HG03039 (cell line): ENCODE results near the gene POU3F2.
A peak's percentile ranks its signal among the peaks of the same experiment; 100 is the strongest.

Experiments
- ATAC-seq: cut with Tn5 transposase; IDR thresholded peaks from one replicate; pipeline ENCODE4 v1.9.1; 2021; ENCODE audit warnings: mild to moderate bottlenecking, moderate library complexity; ENCODE audit not compliant: unreplicated experiment

Gene POU3F2

GRCh38 chr6:98843271-98844243, 9.2 kb downstream of the POU3F2 start:
- ATAC-seq, result no peak

- no peak for ATAC-seq
Observed at GRCh38 chr6:98844244-98845210, 10.2 kb downstream of the POU3F2 start.

DNA sequence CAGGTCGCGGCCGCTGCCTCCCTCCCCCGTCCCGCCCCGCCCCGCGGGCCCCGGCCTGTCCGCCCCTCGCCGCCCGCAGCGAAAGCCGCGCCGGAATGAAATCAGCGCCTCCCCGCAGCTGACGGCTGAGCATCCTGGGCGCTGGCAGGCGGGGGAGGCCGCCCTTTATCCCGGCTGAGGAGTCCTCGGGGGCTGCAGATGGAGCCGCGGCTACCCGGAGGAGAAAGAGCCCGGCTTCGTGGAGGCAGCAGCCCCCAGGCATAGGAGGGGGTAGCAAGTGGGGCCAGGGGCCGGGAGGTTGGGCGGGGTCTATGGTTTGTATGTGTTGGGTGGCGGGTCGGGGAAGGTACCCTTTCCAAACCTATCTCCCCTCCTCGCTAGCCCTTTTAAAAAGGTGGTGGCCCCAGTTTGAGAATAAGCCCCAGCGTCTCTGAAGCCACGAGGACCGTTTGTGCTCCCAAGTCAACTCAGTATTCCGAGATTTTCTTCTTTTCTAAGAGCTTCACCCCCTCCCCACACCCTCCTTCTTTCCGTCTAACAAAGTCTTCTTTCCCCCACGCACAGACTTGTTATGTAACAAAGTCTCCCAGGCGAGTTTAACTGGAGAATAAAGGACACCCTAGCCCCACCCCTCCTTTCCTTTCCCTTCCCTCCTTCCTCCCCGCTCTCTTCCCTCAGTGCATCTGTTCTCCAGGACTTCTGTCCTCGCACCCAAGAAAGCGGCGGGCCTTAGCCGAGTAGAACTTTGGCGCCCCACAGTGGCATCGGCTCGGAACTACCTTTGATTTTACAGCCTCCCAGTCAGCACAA, 11.0 kb downstream of the POU3F2 start:
- ATAC-seq, result peak; percentile 42

GRCh38 chr6:98846021-98846380, 11.6 kb downstream of the POU3F2 start:
- no peak for ATAC-seq

- ATAC-seq, result no peak
Observed at GRCh38 chr6:98847416-98847778, 13.0 kb downstream of the POU3F2 start.

DNA sequence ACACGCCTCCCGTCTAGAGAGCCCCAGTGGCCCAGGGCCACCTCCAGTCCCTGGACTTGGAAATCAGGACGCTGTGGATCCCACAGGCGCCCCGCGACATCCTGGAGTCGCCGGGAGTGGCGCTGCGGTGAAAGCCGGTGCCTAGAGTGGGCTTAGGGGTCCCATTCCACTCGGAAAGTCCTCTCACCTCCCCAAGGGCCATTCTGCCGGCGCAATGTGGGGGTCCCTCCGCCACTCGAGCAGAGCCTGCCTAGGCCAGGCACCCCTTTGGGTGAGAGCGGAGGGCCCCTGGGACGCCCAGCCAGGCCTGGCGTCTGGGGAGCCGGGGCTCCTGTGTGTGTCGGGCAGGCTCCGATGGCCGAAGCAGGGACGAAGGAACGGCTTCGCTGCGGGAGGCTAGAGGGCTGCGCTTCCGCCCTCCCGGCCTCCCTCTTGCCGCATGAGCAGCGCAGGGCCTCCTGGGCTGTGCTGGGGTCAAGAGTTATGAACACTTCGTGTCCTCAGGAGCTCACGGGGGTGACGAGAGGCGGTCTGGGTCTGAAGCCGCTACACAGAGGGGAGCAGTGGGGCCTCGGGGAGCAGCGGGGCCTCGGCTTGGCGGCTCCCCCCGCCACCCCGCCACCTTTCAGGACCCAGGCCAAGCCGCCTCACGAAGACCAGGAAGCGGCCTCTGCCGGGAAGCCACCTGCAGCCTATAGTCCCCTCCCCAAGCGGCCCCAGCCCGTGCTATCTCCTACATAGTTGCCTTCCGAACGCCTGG, 13.6 kb downstream of the POU3F2 start:
- ATAC-seq, result no peak

DNA sequence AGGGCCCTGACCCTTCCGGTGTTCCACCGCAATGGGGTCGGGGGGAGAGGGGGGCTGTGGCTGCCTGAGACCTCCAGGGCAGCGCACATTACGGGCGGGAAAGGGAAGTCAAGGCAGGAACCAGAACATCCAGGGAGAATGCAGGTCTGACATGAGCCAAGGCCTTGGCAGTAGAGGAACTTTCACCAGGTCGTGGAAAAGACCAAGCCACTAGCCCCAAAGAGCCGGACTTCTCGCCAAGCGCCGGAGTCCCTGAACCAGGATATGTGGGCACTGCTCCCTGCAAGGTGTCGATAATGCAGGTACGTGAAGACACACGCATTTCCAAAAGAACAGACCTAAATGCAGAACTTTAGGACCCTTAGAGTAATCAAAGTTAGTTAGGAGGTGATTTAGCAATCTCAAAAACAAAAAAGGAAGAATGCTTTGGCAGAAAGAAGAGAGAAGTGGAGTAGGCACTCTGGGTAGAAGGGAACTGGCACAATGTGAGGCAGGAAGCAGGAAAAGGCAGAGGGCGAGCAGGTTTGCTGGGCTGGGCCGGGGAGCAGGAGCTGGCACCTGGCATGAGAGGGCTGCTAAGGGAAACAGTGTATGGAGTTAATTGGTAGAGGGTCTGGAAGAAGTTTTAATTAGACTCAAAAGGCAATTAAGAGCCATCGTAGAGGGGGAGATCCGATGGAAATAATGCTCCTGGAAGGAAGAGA, 14.3 kb downstream of the POU3F2 start:
- ATAC-seq, result no peak

- no peak for ATAC-seq
Observed at GRCh38 chr6:98864497-98864896, 30.1 kb downstream of the POU3F2 start.

GRCh38 chr6:98871057-98871456, 36.7 kb downstream of the POU3F2 start:
- ATAC-seq, result no peak

DNA sequence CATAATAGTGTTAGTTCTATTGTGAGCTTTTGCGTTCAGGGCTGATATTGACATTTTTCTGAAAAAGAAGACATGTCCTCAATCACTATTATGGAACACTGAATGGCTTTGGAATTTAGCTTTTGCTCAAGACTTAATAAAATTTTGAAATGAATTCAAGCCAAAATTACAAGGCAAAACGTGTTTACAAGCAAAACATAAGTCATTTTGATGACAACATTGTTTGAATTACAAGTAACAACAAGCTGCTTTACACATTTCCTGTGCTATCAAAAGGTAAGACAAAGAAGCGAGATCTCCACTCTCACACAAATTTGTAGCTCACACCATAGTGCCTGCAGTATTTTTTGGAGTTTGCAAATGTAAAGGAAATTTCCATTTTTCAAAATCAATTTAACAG, 37.4 kb downstream of the POU3F2 start:
- no peak for ATAC-seq

DNA sequence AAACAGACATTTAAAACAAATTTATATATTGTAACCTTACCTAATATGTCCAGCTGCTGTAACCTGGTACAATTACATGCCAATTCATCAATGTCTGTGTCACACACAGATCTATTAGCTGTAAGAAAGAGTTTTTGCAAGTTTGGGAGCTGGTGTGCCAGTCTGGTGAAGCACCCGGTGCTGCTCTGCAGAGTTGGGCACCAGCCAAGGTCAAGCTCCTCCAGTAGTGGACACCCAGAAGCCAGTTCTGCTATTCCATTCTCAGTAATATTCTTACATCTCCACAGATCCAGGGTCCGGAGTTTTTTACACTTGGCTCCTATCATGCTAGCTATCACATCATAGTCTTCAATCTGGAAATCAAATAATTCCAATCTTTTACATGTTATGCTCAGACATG, 41.0 kb downstream of the POU3F2 start:
- ATAC-seq, result no peak

DNA sequence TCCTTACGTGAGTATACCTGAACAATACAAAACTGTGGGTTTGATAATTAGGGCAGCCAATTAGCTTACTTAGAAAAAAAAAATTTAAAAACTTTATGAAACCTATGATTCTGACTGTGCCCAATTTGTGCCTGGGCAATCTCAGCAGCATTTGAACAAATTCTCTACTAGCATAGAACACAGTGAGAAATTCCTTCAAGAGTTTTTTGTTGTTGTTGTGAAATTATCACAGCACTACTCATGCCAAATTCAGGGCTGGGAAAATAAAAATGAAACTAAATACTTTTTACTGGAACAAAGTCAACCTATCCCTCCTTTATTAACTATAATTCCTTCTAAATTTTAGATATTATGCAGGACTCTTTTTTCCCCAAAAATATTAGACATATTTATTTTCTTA, 42.9 kb downstream of the POU3F2 start:
- no peak for ATAC-seq

DNA sequence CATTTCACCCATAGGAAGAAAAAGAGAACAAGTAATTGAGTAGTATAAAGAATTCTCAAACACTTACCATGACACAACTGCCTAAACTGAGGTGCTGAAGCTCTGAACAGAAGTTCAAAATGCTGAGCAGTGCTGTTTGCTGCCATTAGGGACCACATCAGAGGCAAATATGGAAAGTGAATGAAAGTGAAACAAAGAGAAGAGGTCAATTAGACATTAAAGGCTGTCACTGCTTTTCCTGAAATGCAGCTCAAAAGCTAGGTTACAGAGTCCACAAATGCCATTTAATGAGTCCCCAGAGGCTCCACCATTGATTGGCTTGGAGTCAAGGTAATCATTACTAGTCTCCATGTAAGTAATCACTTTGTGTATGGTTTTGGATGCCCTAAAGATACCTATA, 46.1 kb downstream of the POU3F2 start:
- ATAC-seq, result peak; percentile 83

DNA sequence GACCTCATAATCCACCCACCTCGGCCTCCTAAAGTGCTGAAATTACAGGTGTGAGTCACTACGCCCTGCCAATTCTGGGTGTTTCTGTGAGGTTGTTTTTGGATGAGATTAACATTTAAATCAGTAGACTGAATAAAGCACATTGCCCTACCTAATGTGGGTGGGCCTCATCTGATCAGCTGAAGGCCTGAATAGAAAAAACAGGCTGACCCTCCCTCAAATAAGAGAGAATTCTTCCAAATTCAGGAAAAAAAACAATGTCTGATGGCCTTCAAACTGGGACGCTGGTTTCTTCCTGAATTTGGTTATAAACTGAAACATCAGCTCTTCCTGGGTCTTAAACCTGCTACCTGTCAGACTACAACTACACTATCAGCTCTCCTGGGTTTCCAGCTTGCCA, 51.0 kb downstream of the POU3F2 start:
- ATAC-seq, result no peak

DNA sequence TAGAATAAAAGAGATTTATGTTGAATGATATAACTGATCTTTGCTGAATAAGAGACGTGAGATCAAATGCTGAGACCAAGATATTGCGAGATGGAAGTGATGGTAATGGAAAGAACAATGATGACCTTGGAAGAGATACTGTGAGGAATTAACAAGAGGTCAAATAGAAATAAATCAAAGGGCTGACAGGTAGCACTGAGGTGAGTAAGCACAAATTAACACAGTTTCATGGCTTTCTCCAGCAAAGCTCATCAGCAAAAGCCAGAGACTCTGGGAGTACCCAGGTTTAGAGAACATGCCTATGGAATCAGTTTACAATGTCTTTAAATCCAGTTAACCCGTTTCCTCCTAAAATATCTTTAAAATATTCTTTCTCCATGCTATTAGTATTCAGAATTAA, 53.3 kb downstream of the POU3F2 start:
- ATAC-seq, result no peak
